Psoas muscle (tissue), 8 donors: ENCODE results near the gene CKMT2. TPM values are rescaled to one million over a fixed set of nuclear protein-coding genes. Genes with fewer than 3 reads are reported as not detected.

Experiments
- ATAC-seq, 4 donors: fragments of 200-7000 bp; cut with Tn5 transposase; one replicate each; pipeline ENCODE4 v1.9.1; 2020; ENCODE audit warnings: moderate library complexity in 3 of 4, mild to moderate bottlenecking in 2 of 4
- DNase-seq, 2 donors: peaks; one replicate each; pipeline ENCODE4 v3.0.0-alpha.2; 2020
- H3K27ac ChIP-seq: fragments of 200-600 bp; one replicate; pipeline ENCODE4 v1.8.0; 2022
- H3K27me3 ChIP-seq, 3 donors: fragments of 200-600 bp in 1 of 3; one replicate each; pipeline versions ENCODE4 v1.6.1 to v1.8.0; 2013 to 2022; ENCODE audit warnings: low read length in 2 of 3, mild to moderate bottlenecking in 2 of 3, moderate library complexity in 1 of 3; ENCODE audit not compliant: insufficient read depth in 3 of 3
- H3K36me3 ChIP-seq, 2 donors: fragments of 200-600 bp in 1 of 2; one replicate each; pipeline versions ENCODE4 v1.6.1 to v1.8.0; 2013 to 2022; ENCODE audit warnings: low read depth in 1 of 2, mild to moderate bottlenecking in 1 of 2, moderate library complexity in 1 of 2; ENCODE audit not compliant: insufficient read depth in 1 of 2
- H3K4me1 ChIP-seq: fragments of 200-600 bp; one replicate; pipeline ENCODE4 v1.8.0; 2022
- H3K4me3 ChIP-seq: fragments of 200-600 bp; one replicate; pipeline ENCODE4 v1.8.0; 2022; ENCODE audit warnings: mild to moderate bottlenecking
- H3K9me3 ChIP-seq: fragments of 200-600 bp; one replicate; pipeline ENCODE4 v1.8.0; 2022
- WGBS, 3 donors: extraction: QIAGEN DNeasy Blood & Tissue Kit; methylation state at CpG; one replicate each; pipeline versions ENCODE4 v1.1.6 to v1.1.7; 2013; 5-methylcytosine and 5-hydroxymethylcytosine counted together
- intact Hi-C, 2 donors: fragments of 100-400 bp; cut with DNase I; formaldehyde crosslinking; loops; one replicate each; pipeline versions ENCODE4 v1.11.0 to v1.14.2; 2022
- polyA plus RNA-seq, 3 donors: library from polyadenylated mRNA; stranded (reverse); fragments of 200-250 nt; gene quantifications; one replicate each; pipeline ENCODE4 v1.2.3, GENCODE V29; 2013
- total RNA-seq, 4 donors: library from RNA; stranded (reverse); fragmentation: NEBNext Ultra II Directional in 2 of 4; extraction: Animal tissue kit (Norgen Biotek cat#: 25700) in 2 of 4; gene quantifications; one replicate each; pipeline versions ENCODE4 v1.2.1 to v1.2.4, GENCODE V29; 2021 to 2023
- TF ChIP-seq, protein P1 (sequence below): fragments of 200-600 bp; IDR thresholded peaks from one replicate; pipeline ENCODE4 v1.8.0; 2022; ENCODE audit warnings: antibody characterized with exemption
- donor health status: healthy with polysubstance abuse.
- donor health status: DM: no; HTN: no; CAD: no; lungs with moderate emphysema.
- donor health status: Bipolar disorder and iron deficiency.
- donor health status: healthy.
- donor health status: DM: yes; HTN: yes; CAD: no.
- donor health status: DM: no; HTN: no; CAD: no.
- donor health status: DM: no; HTN: no; CAD: no.
- donor health status: DM: yes; HTN: yes; CAD: no.

CKMT2 gene
- total and polyA plus RNA-seq, 7 donors, result 517 to 1,358 (median 667) TPM

DNA sequence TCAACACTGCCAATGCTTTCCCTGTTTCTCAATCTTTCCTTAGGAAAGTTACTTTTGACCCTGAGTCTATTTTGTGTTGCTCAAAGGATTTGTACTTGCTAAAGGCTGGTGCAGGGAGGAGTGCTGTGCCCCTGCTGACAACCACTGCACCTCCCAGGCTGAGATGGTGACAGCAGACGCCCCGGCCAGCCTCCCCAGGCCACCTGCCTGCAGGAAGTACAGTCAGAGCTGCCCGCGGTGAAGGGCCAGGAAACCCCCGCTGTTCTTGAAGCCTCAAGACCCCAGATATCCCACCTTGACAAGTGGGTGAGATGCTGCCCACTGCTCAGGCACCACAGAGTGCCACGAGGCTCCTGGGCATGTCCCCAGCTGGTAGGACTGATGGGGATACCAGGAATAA, 44.2 kb upstream of the CKMT2 start:
- WGBS, 3 donors, result 67 to 72% (median 72%) methylated on average over 6 of the region's 6 CpGs
- Histone ChIP-seq H3K9me3 (no peaks in the 10 kb centered on the region), H3K4me3 (no peak overlapping the region), H3K4me1 (no peaks in the 10 kb centered on the region), H3K27me3 (peaks cover 0 to 2% (median 0%) of the 10 kb centered on the region in 3 donors), H3K27ac (no peak overlapping the region), H3K36me3 (no peaks in the 10 kb centered on the region)
- DNase-seq (no peak), ATAC-seq (no peak)
- TF ChIP-seq, protein P1, sequence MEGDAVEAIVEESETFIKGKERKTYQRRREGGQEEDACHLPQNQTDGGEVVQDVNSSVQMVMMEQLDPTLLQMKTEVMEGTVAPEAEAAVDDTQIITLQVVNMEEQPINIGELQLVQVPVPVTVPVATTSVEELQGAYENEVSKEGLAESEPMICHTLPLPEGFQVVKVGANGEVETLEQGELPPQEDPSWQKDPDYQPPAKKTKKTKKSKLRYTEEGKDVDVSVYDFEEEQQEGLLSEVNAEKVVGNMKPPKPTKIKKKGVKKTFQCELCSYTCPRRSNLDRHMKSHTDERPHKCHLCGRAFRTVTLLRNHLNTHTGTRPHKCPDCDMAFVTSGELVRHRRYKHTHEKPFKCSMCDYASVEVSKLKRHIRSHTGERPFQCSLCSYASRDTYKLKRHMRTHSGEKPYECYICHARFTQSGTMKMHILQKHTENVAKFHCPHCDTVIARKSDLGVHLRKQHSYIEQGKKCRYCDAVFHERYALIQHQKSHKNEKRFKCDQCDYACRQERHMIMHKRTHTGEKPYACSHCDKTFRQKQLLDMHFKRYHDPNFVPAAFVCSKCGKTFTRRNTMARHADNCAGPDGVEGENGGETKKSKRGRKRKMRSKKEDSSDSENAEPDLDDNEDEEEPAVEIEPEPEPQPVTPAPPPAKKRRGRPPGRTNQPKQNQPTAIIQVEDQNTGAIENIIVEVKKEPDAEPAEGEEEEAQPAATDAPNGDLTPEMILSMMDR, result no peak
- intact Hi-C loops, result no loop called here

GRCh38 chr5:81189875-81190498, 43.1 kb upstream of the CKMT2 start:
- WGBS, 3 donors, result 78 to 83% (median 81%) methylated on average over 14 of the region's 14 CpGs

DNA sequence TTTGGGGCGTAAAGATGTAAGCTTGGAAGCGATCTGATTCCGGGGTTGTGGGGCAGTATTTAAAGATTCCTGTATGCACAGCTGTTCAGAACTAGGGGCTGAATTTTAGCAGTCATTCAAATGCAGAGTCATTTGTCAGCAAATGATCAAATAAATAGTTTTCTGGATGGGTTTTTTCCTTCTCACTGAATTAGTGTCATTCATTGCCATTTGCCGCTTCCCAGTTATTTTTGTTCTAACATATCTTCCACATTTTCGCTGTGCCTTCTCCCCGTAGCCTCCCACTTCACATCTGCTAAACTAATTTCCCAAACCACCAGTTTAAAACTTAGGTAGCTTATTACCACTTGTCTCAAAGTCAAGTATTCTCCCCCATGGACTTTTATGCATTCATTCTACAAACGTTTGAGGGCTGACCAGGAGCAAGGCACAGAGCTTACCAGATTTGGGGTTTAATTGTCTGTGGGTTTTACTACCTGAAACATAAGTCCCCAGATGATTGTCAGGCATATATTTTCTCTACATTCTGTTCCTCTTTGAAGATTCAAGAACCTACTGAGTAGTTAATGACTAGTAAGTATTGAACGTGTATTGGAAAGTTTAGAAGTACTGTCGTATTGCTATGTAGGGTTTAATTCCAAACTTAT, 41.3 kb upstream of the CKMT2 start:
- intact Hi-C loops, result no loop called here
- DNase-seq, result no peak
- Histone ChIP-seq H3K4me3 (no peak overlapping the region), H3K36me3 (no peaks in the 10 kb centered on the region), H3K27me3 (no peaks in the 10 kb centered on the region), H3K4me1 (peaks cover 14% of the 10 kb centered on the region), H3K9me3 (no peaks in the 10 kb centered on the region), H3K27ac (no peak overlapping the region)
- ATAC-seq, result no peak
- 73 to 78% (median 77%) methylated on average over 9 of the region's 9 CpGs for WGBS, 3 donors
- TF ChIP-seq, protein P1, result no peak

More at GRCh38 chr5:81189875-81190498, 43.1 kb upstream of the CKMT2 start:
- Histone ChIP-seq H3K27me3 (peaks cover 0 to 2% (median 0%) of the 10 kb centered on the region in 3 donors), H3K4me3 (no peak overlapping the region), H3K9me3 (no peaks in the 10 kb centered on the region), H3K36me3 (no peaks in the 10 kb centered on the region), H3K27ac (no peak overlapping the region), H3K4me1 (peaks cover 3% of the 10 kb centered on the region)
- intact Hi-C loops, result no loop called here
- TF ChIP-seq, protein P1, result no peak
- ATAC-seq (no peak), DNase-seq (no peak)

DNA sequence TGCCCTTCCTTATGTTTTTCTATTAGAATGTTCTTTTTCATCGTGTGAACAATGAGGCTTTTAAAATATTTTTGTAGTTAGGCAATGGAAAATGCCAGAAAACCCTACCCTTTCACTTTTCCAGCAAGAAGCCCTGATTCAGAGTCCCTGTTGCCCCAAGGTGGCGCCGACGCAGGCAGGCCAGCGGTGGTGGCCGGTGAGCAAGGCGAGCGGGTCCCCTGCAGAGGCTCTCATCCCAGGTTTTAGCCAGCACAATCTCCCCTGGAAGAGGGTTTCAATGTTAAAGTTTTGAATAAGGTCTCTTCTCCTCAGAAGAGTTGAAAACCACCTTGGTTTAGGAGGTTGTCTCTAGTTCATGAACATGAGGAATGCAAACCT, 40.8 kb upstream of the CKMT2 start:
- 71 to 74% (median 73%) methylated on average over 8 of the region's 8 CpGs for WGBS, 3 donors
- TF ChIP-seq, protein P1, result no peak

More for the DNA sequence above, 40.8 kb upstream of the CKMT2 start:
- H3K9me3 ChIP-seq, result no peaks in the 10 kb centered on the region
- no peak for ATAC-seq
- no peak overlapping the region for H3K27ac ChIP-seq
- no peak overlapping the region for H3K4me3 ChIP-seq
- no peak for DNase-seq
- no peaks in the 10 kb centered on the region for H3K27me3 ChIP-seq
- no peaks in the 10 kb centered on the region for H3K36me3 ChIP-seq
- peaks cover 14% of the 10 kb centered on the region for H3K4me1 ChIP-seq
- intact Hi-C loops, result no loop called here
